ENCODE measurements around the gene CRYGB. TPM values are rescaled to one million over a fixed set of nuclear protein-coding genes. Genes with fewer than 3 reads are reported as not detected.

The CRYGB gene
- total RNA-seq, 1 experiment from 2014 or later: 0.87 TPM

GRCh38 chr2:208097801-208098200, 48.2 kb downstream of the CRYGB start:
- ChIA-PET POLR2A (no interaction called here), CTCF (no interaction called here)
- Mint-ChIP-seq H3K27me3 (ENCODE audit: low read depth) (no peaks in the 10 kb centered on the region), H3K4me3 (no peak overlapping the region), H3K9me3 (0 out of 2 replicates have a peak, but pooled peaks cover 3% of the 10 kb centered on the region), H3K36me3 (no peaks in the 10 kb centered on the region), H3K27ac (no peak overlapping the region), H3K4me1 (peaks cover 19% of the 10 kb centered on the region)
- no peak for TF ChIP-seq NFYB (CRISPR knock-in tag; conservative IDR thresholded peaks at IDR 0.05; ENCODE audit: low read depth)
- no peak for TF ChIP-seq PRRX2 (CRISPR knock-in tag; IDR thresholded peaks at IDR 0.05)
- no peak for TF ChIP-seq MXD4 (CRISPR knock-in tag; IDR thresholded peaks at IDR 0.05; ENCODE audit: borderline replicate concordance)
- TF ChIP-seq, protein P1, sequence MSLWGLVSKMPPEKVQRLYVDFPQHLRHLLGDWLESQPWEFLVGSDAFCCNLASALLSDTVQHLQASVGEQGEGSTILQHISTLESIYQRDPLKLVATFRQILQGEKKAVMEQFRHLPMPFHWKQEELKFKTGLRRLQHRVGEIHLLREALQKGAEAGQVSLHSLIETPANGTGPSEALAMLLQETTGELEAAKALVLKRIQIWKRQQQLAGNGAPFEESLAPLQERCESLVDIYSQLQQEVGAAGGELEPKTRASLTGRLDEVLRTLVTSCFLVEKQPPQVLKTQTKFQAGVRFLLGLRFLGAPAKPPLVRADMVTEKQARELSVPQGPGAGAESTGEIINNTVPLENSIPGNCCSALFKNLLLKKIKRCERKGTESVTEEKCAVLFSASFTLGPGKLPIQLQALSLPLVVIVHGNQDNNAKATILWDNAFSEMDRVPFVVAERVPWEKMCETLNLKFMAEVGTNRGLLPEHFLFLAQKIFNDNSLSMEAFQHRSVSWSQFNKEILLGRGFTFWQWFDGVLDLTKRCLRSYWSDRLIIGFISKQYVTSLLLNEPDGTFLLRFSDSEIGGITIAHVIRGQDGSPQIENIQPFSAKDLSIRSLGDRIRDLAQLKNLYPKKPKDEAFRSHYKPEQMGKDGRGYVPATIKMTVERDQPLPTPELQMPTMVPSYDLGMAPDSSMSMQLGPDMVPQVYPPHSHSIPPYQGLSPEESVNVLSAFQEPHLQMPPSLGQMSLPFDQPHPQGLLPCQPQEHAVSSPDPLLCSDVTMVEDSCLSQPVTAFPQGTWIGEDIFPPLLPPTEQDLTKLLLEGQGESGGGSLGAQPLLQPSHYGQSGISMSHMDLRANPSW (CRISPR knock-in tag; conservative IDR thresholded peaks at IDR 0.05; ENCODE audit: low read depth): no peak
- TF ChIP-seq ZNF423 (CRISPR knock-in tag; IDR thresholded peaks at IDR 0.05): no peak
- no peak for TF ChIP-seq NFE2L1 (CRISPR knock-in tag; IDR thresholded peaks at IDR 0.05)
- no peak for TF ChIP-seq NR2C2 (CRISPR knock-in tag; IDR thresholded peaks at IDR 0.05)
- TF ChIP-seq ZNF219 (CRISPR knock-in tag; IDR thresholded peaks at IDR 0.05; ENCODE audit: borderline replicate concordance): no peak
- no peak for TF ChIP-seq IRF2 (CRISPR knock-in tag; IDR thresholded peaks at IDR 0.05; ENCODE audit: borderline replicate concordance, low read depth)
- no peak for TF ChIP-seq ESRRA (CRISPR knock-in tag; IDR thresholded peaks at IDR 0.05; ENCODE audit: borderline replicate concordance)
- TF ChIP-seq, protein P2, sequence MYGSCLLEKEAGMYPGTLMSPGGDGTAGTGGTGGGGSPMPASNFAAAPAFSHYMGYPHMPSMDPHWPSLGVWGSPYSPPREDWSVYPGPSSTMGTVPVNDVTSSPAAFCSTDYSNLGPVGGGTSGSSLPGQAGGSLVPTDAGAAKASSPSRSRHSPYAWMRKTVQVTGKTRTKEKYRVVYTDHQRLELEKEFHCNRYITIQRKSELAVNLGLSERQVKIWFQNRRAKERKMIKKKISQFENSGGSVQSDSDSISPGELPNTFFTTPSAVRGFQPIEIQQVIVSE (CRISPR knock-in tag; IDR thresholded peaks at IDR 0.05; ENCODE audit: borderline replicate concordance): no peak
- TF ChIP-seq PREB (CRISPR knock-in tag; IDR thresholded peaks at IDR 0.05; ENCODE audit: borderline replicate concordance): no peak
- TF ChIP-seq, protein P3, sequence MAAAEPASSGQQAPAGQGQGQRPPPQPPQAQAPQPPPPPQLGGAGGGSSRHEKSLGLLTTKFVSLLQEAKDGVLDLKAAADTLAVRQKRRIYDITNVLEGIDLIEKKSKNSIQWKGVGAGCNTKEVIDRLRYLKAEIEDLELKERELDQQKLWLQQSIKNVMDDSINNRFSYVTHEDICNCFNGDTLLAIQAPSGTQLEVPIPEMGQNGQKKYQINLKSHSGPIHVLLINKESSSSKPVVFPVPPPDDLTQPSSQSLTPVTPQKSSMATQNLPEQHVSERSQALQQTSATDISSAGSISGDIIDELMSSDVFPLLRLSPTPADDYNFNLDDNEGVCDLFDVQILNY (CRISPR knock-in tag; IDR thresholded peaks at IDR 0.05): no peak
- no peak for TF ChIP-seq CBFB (CRISPR knock-in tag; IDR thresholded peaks at IDR 0.05; ENCODE audit: low read depth)
- no peak for TF ChIP-seq HMGA2 (CRISPR knock-in tag; IDR thresholded peaks at IDR 0.05)
- ATAC-seq (no peak), DNase-seq (ENCODE audit: low spot score) (no peak)

DNA sequence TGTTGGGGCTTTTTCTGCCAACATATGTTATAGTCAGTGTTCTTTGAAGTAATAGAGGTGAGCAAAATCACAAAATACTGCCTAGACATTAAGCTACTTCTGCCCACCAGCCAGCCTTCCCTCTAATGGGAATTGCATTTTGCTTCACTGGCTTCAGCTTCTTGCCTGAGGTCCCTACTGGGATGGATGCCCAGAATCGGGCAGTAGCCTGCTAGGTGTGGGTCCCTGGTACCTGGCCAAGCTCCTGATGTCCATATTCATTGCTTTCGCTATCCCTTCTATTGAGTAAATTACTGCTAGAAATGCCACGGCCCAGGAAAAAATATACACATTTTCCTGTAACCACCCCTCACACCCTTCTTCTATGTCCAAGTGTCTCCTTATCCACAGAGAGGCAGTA, 48.6 kb downstream of the CRYGB start:
- ChIA-PET POLR2A (no interaction called here), CTCF (no interaction called here)
- Mint-ChIP-seq H3K27ac (no peak overlapping the region), H3K4me1 (peaks cover 17% of the 10 kb centered on the region), H3K9me3 (0 out of 2 replicates have a peak, but pooled peaks cover 3% of the 10 kb centered on the region), H3K4me3 (no peak overlapping the region), H3K27me3 (ENCODE audit: low read depth) (no peaks in the 10 kb centered on the region), H3K36me3 (no peaks in the 10 kb centered on the region)
- ATAC-seq (no peak), DNase-seq (ENCODE audit: low spot score) (no peak)
- TF ChIP-seq IRF2 (CRISPR knock-in tag; IDR thresholded peaks at IDR 0.05; ENCODE audit: borderline replicate concordance, low read depth) (no peak), PREB (CRISPR knock-in tag; IDR thresholded peaks at IDR 0.05; ENCODE audit: borderline replicate concordance) (no peak), RELA (CRISPR knock-in tag; IDR thresholded peaks at IDR 0.05; ENCODE audit: borderline replicate concordance) (no peak), ZNF121 (CRISPR knock-in tag; IDR thresholded peaks at IDR 0.05) (no peak), CREB1 (CRISPR knock-in tag; IDR thresholded peaks at IDR 0.05) (no peak)
- TF ChIP-seq, protein P4, sequence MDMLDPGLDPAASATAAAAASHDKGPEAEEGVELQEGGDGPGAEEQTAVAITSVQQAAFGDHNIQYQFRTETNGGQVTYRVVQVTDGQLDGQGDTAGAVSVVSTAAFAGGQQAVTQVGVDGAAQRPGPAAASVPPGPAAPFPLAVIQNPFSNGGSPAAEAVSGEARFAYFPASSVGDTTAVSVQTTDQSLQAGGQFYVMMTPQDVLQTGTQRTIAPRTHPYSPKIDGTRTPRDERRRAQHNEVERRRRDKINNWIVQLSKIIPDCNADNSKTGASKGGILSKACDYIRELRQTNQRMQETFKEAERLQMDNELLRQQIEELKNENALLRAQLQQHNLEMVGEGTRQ (CRISPR knock-in tag; IDR thresholded peaks at IDR 0.05): no peak
